Neural cell (in vitro differentiated cells): Measurements from ENCODE around the gene ZDHHC4. TPM values are rescaled to one million over a fixed set of nuclear protein-coding genes. Genes with fewer than 3 reads are reported as not detected.

Experiments used
- H2AFZ ChIP-seq: fragments of 200-600, 300-800 bp; sonication (generic), shearing (Covaris generic); 2 replicates; pipeline ENCODE4 v1.6.0; 2014; ENCODE audit warnings: low read depth, mild to moderate bottlenecking, antibody characterized with exemption, low read length, moderate library complexity
- H3F3A ChIP-seq: fragments of 200-600 bp; shearing (Covaris generic); 2 replicates; pipeline ENCODE4 v1.6.1; 2016; ENCODE audit warnings: mild to moderate bottlenecking, moderate library complexity, mixed read lengths, antibody characterized with exemption, low read length; ENCODE audit not compliant: insufficient read depth, poor library complexity, severe bottlenecking
- H3K27ac ChIP-seq: fragments of 200-600, 300-800 bp; sonication (generic), shearing (Covaris generic); 2 replicates; pipeline ENCODE4 v1.5.1; 2014; ENCODE audit warnings: mild to moderate bottlenecking, low read length, moderate library complexity
- H3K27me3 ChIP-seq: fragments of 300-800, 200-600 bp; sonication (generic), shearing (Covaris generic); 2 replicates; pipeline ENCODE4 v1.6.0; 2014; ENCODE audit warnings: mild to moderate bottlenecking, low read depth, low read length, moderate library complexity; ENCODE audit not compliant: insufficient read depth
- H3K36me3 ChIP-seq: fragments of 300-800, 200-600 bp; sonication (generic), shearing (Covaris generic); 2 replicates; pipeline ENCODE4 v1.5.1; 2014; ENCODE audit warnings: mild to moderate bottlenecking, antibody characterized with exemption, low read length, moderate library complexity; ENCODE audit not compliant: insufficient read depth
- H3K4me2 ChIP-seq: fragments of 300-800, 200-600 bp; sonication (generic), shearing (Covaris generic); 2 replicates; pipeline ENCODE4 v1.6.0; 2014; ENCODE audit warnings: mild to moderate bottlenecking, low read length
- H3K4me3 ChIP-seq: fragments of 300-800, 200-600 bp; sonication (generic), shearing (Covaris generic); 2 replicates; pipeline ENCODE4 v1.5.1; 2014; ENCODE audit warnings: mild to moderate bottlenecking, low read length, moderate library complexity
- H3K79me2 ChIP-seq: fragments of 200-600 bp; shearing (Covaris generic); replicated peaks from 2 replicates; pipeline ENCODE4 v1.6.0; 2014; ENCODE audit warnings: mild to moderate bottlenecking, low read length, moderate library complexity; ENCODE audit not compliant: insufficient read depth
- H3K9ac ChIP-seq: fragments of 300-800, 200-600 bp; sonication (generic), shearing (Covaris generic); 2 replicates; pipeline ENCODE4 v1.6.1; 2016; ENCODE audit warnings: mild to moderate bottlenecking, low read length, mixed read lengths
- H3K9me2 ChIP-seq: fragments of 200-600 bp; shearing (Covaris generic); 2 replicates; pipeline ENCODE4 v1.6.1; 2016; ENCODE audit warnings: mild to moderate bottlenecking, low read length, mixed read lengths; ENCODE audit not compliant: insufficient read depth
- H3K9me3 ChIP-seq: fragments of 200-600, 300-800 bp; sonication (generic), shearing (Covaris generic); 2 replicates; pipeline ENCODE4 v1.6.1; 2016; ENCODE audit warnings: mild to moderate bottlenecking, mixed run types, low read length, moderate library complexity, mixed read lengths
- H4K20me1 ChIP-seq: fragments of 200-600 bp; shearing (Covaris generic); 2 replicates; pipeline ENCODE4 v1.6.1; 2016; ENCODE audit warnings: mild to moderate bottlenecking, mixed run types; ENCODE audit not compliant: insufficient read depth
- EP300 ChIP-seq: fragments of 450-650 bp; conservative IDR thresholded peaks from 2 replicates; pipeline ENCODE4 v1.6.1; 2014; ENCODE audit warnings: antibody characterized with exemption, mild to moderate bottlenecking, moderate library complexity; ENCODE audit not compliant: poor library complexity, severe bottlenecking
- EZH2 ChIP-seq: fragments of 200-600, 300-800 bp; shearing (Covaris generic), sonication (generic); IDR thresholded peaks from 2 replicates; pipeline ENCODE4 v1.6.1; 2014; ENCODE audit warnings: antibody characterized with exemption, low read length, borderline replicate concordance, mild to moderate bottlenecking; ENCODE audit not compliant: insufficient read depth, poor library complexity, severe bottlenecking
- MXI1 ChIP-seq: fragments of 450-650 bp; conservative IDR thresholded peaks from 2 replicates; pipeline ENCODE4 v1.6.1; 2014; ENCODE audit warnings: antibody characterized with exemption, mild to moderate bottlenecking; ENCODE audit not compliant: poor library complexity, severe bottlenecking
- POLR2AphosphoS5 ChIP-seq: IDR thresholded peaks from 2 replicates; pipeline ENCODE4 v1.6.1; 2012
- RAD21 ChIP-seq: fragments of 450-650 bp; conservative IDR thresholded peaks from 2 replicates; pipeline ENCODE4 v1.6.1; 2014; ENCODE audit warnings: antibody characterized with exemption, mild to moderate bottlenecking, moderate library complexity
- SMC3 ChIP-seq: fragments of 450-650 bp; conservative IDR thresholded peaks from 2 replicates; pipeline ENCODE4 v1.6.1; 2014; ENCODE audit warnings: antibody characterized with exemption, mild to moderate bottlenecking, moderate library complexity; ENCODE audit not compliant: poor library complexity
- TAF1 ChIP-seq: IDR thresholded peaks from 2 replicates; pipeline ENCODE4 v1.6.1; 2012; ENCODE audit warnings: low read depth
- polyA plus RNA-seq: library from polyadenylated mRNA; depleted of rRNA; stranded (reverse); fragments of >200 nt; gene quantifications from 2 replicates; pipeline ENCODE4 v1.2.3, GENCODE V29; 2014
- TF ChIP-seq, protein P1 (sequence below): IDR thresholded peaks from 2 replicates; pipeline ENCODE4 v1.6.1; 2012; ENCODE audit warnings: borderline replicate concordance
- TF ChIP-seq, protein P2 (sequence below): fragments of 450-650 bp; IDR thresholded peaks from 2 replicates; pipeline ENCODE4 v1.5.1; 2014; ENCODE audit warnings: antibody characterized with exemption, mild to moderate bottlenecking, moderate library complexity; ENCODE audit not compliant: poor library complexity, severe bottlenecking

The ZDHHC4 gene
- polyA plus RNA-seq, 1 donor from 2014 or later, result 52.2 TPM

- H3K9me3 ChIP-seq, result no peaks in the 10 kb centered on the region
- no peaks in the 10 kb centered on the region for H3K36me3 ChIP-seq
- no peaks in the 10 kb centered on the region for H3K27me3 ChIP-seq
- no peaks in the 10 kb centered on the region for H3F3A ChIP-seq
- no peaks in the 10 kb centered on the region for H3K79me2 ChIP-seq
- H2AFZ ChIP-seq, result no peak overlapping the region
- no peak for TF ChIP-seq SMC3
- TF ChIP-seq POLR2AphosphoS5, result no peak
- TF ChIP-seq, protein P1, sequence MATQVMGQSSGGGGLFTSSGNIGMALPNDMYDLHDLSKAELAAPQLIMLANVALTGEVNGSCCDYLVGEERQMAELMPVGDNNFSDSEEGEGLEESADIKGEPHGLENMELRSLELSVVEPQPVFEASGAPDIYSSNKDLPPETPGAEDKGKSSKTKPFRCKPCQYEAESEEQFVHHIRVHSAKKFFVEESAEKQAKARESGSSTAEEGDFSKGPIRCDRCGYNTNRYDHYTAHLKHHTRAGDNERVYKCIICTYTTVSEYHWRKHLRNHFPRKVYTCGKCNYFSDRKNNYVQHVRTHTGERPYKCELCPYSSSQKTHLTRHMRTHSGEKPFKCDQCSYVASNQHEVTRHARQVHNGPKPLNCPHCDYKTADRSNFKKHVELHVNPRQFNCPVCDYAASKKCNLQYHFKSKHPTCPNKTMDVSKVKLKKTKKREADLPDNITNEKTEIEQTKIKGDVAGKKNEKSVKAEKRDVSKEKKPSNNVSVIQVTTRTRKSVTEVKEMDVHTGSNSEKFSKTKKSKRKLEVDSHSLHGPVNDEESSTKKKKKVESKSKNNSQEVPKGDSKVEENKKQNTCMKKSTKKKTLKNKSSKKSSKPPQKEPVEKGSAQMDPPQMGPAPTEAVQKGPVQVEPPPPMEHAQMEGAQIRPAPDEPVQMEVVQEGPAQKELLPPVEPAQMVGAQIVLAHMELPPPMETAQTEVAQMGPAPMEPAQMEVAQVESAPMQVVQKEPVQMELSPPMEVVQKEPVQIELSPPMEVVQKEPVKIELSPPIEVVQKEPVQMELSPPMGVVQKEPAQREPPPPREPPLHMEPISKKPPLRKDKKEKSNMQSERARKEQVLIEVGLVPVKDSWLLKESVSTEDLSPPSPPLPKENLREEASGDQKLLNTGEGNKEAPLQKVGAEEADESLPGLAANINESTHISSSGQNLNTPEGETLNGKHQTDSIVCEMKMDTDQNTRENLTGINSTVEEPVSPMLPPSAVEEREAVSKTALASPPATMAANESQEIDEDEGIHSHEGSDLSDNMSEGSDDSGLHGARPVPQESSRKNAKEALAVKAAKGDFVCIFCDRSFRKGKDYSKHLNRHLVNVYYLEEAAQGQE, result no peak
- TF ChIP-seq MXI1, result no peak
- TF ChIP-seq, protein P2, sequence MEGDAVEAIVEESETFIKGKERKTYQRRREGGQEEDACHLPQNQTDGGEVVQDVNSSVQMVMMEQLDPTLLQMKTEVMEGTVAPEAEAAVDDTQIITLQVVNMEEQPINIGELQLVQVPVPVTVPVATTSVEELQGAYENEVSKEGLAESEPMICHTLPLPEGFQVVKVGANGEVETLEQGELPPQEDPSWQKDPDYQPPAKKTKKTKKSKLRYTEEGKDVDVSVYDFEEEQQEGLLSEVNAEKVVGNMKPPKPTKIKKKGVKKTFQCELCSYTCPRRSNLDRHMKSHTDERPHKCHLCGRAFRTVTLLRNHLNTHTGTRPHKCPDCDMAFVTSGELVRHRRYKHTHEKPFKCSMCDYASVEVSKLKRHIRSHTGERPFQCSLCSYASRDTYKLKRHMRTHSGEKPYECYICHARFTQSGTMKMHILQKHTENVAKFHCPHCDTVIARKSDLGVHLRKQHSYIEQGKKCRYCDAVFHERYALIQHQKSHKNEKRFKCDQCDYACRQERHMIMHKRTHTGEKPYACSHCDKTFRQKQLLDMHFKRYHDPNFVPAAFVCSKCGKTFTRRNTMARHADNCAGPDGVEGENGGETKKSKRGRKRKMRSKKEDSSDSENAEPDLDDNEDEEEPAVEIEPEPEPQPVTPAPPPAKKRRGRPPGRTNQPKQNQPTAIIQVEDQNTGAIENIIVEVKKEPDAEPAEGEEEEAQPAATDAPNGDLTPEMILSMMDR, result no peak
- TF ChIP-seq RAD21, result no peak
- no peak for TF ChIP-seq EZH2
- no peak for TF ChIP-seq TAF1
- no peak for TF ChIP-seq EP300
- no peaks in the 10 kb centered on the region for H3K9me2 ChIP-seq
- no peak overlapping the region for H3K27ac ChIP-seq
- no peak overlapping the region for H3K4me2 ChIP-seq
- no peaks in the 10 kb centered on the region for H4K20me1 ChIP-seq
- no peak overlapping the region for H3K9ac ChIP-seq
- no peak overlapping the region for H3K4me3 ChIP-seq
Measured at GRCh38 chr7:6630007-6630849, 53.0 kb downstream of the ZDHHC4 start.

DNA sequence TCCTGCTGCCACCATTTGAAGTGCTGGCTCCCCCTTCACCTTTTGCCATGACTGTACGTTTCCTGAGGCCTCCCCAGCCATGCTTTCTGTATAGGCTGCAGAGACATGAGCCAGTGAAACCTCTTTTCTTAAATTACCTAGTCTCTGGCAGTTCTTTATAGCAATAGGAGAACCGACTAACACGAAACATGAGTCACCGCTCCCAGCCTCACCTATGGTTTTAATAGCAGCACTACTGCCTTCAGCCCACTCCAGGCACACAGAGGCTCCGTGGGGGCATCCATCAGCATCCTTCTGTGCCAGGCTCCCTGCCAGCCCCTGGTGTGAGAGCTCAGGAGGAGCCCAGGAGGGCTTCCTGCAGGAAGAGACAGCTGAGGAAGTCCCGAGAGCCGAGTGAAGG is 54.4 kb downstream of the ZDHHC4 start:
- Histone ChIP-seq H3K27ac (no peak overlapping the region), H4K20me1 (no peaks in the 10 kb centered on the region), H3K79me2 (no peaks in the 10 kb centered on the region), H3K9ac (no peak overlapping the region), H3K36me3 (no peaks in the 10 kb centered on the region), H2AFZ (no peak overlapping the region), H3F3A (no peaks in the 10 kb centered on the region), H3K4me3 (no peak overlapping the region), H3K4me2 (no peak overlapping the region), H3K9me3 (no peaks in the 10 kb centered on the region), H3K9me2 (no peaks in the 10 kb centered on the region), H3K27me3 (no peaks in the 10 kb centered on the region)
- TF ChIP-seq EZH2 (no peak), TAF1 (no peak)
- TF ChIP-seq, protein P2, result no peak
